Right lobe of liver (tissue), 6 donors: ENCODE measurements around the gene LCE5A. TPM values are rescaled to one million over a fixed set of nuclear protein-coding genes. Genes with fewer than 3 reads are reported as not detected.

Experiments used
- ATAC-seq, 4 donors: fragments of 200-7000 bp; cut with Tn5 transposase; one replicate each; pipeline ENCODE4 v1.9.1; 2020; ENCODE audit warnings: mild to moderate bottlenecking in 4 of 4, moderate library complexity in 4 of 4
- DNase-seq, 3 donors: peaks; one replicate each; pipeline ENCODE4 v3.0.0-alpha.2; 2020
- H3K27ac ChIP-seq, 3 donors: fragments of 200-600 bp; one replicate each; pipeline ENCODE4 v1.8.0; 2022
- H3K27me3 ChIP-seq, 2 donors: fragments of 200-600 bp; one replicate each; pipeline ENCODE4 v1.8.0; 2022
- H3K36me3 ChIP-seq, 4 donors: fragments of 200-600 bp; sonication (generic) in 1 of 4; one replicate each; pipeline versions ENCODE4 v1.5.1 to v1.8.0; 2017 to 2022; ENCODE audit warnings: control low read depth in 1 of 4
- H3K4me1 ChIP-seq, 4 donors: fragments of 200-600 bp; sonication (generic) in 1 of 4; one replicate each; pipeline versions ENCODE4 v1.5.1 to v1.8.0; 2017 to 2022; ENCODE audit warnings: control low read depth in 1 of 4
- H3K4me3 ChIP-seq, 3 donors: fragments of 200-600 bp; one replicate each; pipeline ENCODE4 v1.8.0; 2022
- H3K9me3 ChIP-seq, 4 donors: fragments of 200-600 bp; sonication (generic) in 1 of 4; one replicate each; pipeline versions ENCODE4 v1.5.1 to v1.8.0; 2017 to 2022; ENCODE audit warnings: control low read depth in 1 of 4
- POLR2A ChIP-seq: fragments of 450-650 bp; IDR thresholded peaks from one replicate; pipeline ENCODE4 v1.6.1; 2017; ENCODE audit warnings: antibody characterized with exemption, mild to moderate bottlenecking
- WGBS: methylation state at CpG from one replicate; pipeline ENCODE4 v1.1.6; 2018; ENCODE audit warnings: low coverage, low lambda C conversion rate; ENCODE audit not compliant: insufficient coverage; ENCODE audit errors: missing lambda C conversion rate; 5-methylcytosine and 5-hydroxymethylcytosine counted together
- intact Hi-C, 2 donors: fragments of 100-400 bp; cut with DNase I; formaldehyde crosslinking; loops; one replicate each; pipeline versions ENCODE4 v1.11.2 to v1.14.1; 2022
- long read RNA-seq: library from polyadenylated mRNA; unstranded; transcript quantifications from one replicate; pipeline ENCODE4 v2.0.0, GENCODE V29; 2019
- total RNA-seq, 6 experiments: library from RNA; depleted of rRNA in 2 of 6; stranded (reverse); fragments of >200 nt in 2 of 6; fragmentation: NEBNext Ultra II Directional in 3 of 6; extraction: Animal tissue kit (Norgen Biotek cat#: 25700) in 3 of 6; gene quantifications; one replicate each; pipeline versions ENCODE4 v1.1.0 to v1.2.4, GENCODE V29; 2016 to 2023
- TF ChIP-seq, protein P1 (sequence below), 4 donors: fragments of 200-600 bp in 3 of 4; fragments of 450-650 bp in 1 of 4; IDR thresholded peaks; one replicate each; pipeline versions ENCODE4 v1.5.1 to v1.8.0; 2016 to 2022; ENCODE audit warnings: antibody characterized with exemption in 4 of 4, mild to moderate bottlenecking in 2 of 4
- donor health status: DM: no; HTN: yes; CAD: no.
- donor health status: DM: no; HTN: no; CAD: no.
- donor health status: DM: no; HTN: no; CAD: no.
- donor health status: DM: no; HTN: yes; CAD: no.
- donor health status: DM: no; HTN: yes; CAD: no.

Gene LCE5A, protein sequence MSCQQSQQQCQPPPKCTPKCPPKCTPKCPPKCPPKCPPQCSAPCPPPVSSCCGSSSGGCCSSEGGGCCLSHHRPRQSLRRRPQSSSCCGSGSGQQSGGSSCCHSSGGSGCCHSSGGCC
- not detected for total RNA-seq
- long read RNA-seq = 0 reads

DNA sequence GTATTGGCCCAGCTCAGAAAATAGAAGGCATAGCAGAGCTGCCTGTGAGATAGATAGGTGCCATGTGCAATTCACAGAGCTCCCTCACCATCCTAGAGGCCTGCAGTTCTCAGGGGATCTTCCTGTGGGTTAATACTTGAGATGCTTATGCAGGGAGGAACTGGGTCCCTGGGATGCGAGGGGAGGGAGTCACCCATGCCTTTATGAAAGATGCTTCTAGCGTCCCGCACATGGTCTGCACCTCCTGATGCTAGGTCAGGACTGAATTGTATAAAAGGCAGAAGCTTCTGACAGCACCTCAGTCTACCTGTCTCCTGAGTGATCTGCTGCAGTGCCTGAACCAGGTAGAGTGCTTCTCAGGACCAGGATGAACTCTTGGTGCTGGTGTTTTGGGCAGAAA is at the start of gene LCE5A:
Gene LCE5A (plus strand): TSS at position 301 of the 400 bp plus-strand sequence. CDS start 732 bp downstream, outside the sequence.
- intact Hi-C loops = no loop called here

DNA sequence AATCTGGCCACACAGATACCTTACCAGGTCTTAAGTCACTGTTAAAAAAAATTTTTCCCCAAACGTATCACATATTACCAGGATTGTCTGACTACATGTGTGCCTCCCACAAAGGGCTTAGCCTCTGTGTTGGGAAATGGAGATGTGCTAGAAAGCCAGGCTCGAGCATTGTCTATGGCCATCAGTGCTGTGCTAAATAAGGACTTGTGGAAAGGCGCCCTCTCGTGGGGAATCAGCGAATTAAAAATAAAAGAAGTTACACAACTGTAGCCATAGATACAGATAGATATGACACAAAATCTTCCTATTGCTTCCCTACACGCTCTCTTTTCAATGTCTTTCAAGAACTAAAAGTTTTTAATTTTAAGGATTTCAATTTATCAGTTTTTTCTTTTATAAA is 49.1 kb upstream of the LCE5A start:
- 5% methylated on average over 6 of the region's 6 CpGs for WGBS
- H3K4me3 ChIP-seq = no peak overlapping the region
- ATAC-seq (peak; percentile 77 to 83 (median 80)), DNase-seq (peak in 1 of 3 donors; percentile 64)
- H3K27ac ChIP-seq = no peak overlapping the region
- no peaks in the 10 kb centered on the region for H3K36me3 ChIP-seq
- H3K27me3 ChIP-seq = no peaks in the 10 kb centered on the region
- intact Hi-C loops = no loop called here
- no peaks in the 10 kb centered on the region for H3K4me1 ChIP-seq
- H3K9me3 ChIP-seq = no peaks in the 10 kb centered on the region
- no peak for TF ChIP-seq POLR2A
- TF ChIP-seq, protein P1, sequence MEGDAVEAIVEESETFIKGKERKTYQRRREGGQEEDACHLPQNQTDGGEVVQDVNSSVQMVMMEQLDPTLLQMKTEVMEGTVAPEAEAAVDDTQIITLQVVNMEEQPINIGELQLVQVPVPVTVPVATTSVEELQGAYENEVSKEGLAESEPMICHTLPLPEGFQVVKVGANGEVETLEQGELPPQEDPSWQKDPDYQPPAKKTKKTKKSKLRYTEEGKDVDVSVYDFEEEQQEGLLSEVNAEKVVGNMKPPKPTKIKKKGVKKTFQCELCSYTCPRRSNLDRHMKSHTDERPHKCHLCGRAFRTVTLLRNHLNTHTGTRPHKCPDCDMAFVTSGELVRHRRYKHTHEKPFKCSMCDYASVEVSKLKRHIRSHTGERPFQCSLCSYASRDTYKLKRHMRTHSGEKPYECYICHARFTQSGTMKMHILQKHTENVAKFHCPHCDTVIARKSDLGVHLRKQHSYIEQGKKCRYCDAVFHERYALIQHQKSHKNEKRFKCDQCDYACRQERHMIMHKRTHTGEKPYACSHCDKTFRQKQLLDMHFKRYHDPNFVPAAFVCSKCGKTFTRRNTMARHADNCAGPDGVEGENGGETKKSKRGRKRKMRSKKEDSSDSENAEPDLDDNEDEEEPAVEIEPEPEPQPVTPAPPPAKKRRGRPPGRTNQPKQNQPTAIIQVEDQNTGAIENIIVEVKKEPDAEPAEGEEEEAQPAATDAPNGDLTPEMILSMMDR (IDR thresholded peaks at IDR 0.05) = peak; percentile 61 to 69 (median 66)

More for the DNA sequence above, at the start of gene LCE5A:
- no peak within 1 kb of the TSS for H3K4me3 ChIP-seq
- no peaks in the 10 kb centered on the region for H3K9me3 ChIP-seq
- peaks cover 0 to 10% of the 10 kb centered on the region in 2 donors for H3K27me3 ChIP-seq
- 93% methylated on average over 3 of the region's 3 CpGs for WGBS
- H3K27ac ChIP-seq = no peak within 1 kb of the TSS
- DNase-seq = no peak
- TF ChIP-seq POLR2A = no peak
- TF ChIP-seq, protein P1 (IDR thresholded peaks at IDR 0.05) = no peak
- peaks cover 0 to 5% (median 0%) of the 10 kb centered on the region in 4 donors for H3K4me1 ChIP-seq
- no peak for ATAC-seq
- H3K36me3 ChIP-seq = no peaks in the 10 kb centered on the region

DNA sequence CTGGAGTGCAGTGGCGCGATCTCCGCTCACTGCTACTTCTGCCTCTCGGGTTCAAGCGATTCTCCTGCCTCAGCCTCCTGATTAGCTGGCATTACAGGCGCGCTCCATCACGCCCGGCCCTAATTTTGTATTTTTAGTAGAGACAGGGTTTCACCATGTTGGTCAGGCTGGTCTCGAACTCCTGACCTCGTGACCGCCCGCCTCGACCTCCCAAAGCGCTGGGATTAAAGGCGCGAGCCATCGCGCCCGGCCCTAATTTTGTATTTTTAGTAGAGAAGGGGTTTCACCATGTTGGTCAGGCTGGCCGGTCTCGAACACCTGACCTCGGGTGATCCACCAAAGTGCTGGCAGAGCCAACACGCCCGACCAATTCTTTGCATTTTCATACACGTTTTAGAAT is 48.0 kb upstream of the LCE5A start:
- TF ChIP-seq POLR2A = no peak
- TF ChIP-seq, protein P1 (IDR thresholded peaks at IDR 0.05) = no peak
- no peaks in the 10 kb centered on the region for H3K36me3 ChIP-seq
- H3K27me3 ChIP-seq = no peaks in the 10 kb centered on the region
- intact Hi-C loops = no loop called here
- H3K4me3 ChIP-seq = no peak overlapping the region
- WGBS = 90% methylated on average over 19 of the region's 26 CpGs
- no peaks in the 10 kb centered on the region for H3K4me1 ChIP-seq
- no peak overlapping the region for H3K27ac ChIP-seq
- H3K9me3 ChIP-seq = no peaks in the 10 kb centered on the region
- no peak for ATAC-seq
- DNase-seq = no peak

DNA sequence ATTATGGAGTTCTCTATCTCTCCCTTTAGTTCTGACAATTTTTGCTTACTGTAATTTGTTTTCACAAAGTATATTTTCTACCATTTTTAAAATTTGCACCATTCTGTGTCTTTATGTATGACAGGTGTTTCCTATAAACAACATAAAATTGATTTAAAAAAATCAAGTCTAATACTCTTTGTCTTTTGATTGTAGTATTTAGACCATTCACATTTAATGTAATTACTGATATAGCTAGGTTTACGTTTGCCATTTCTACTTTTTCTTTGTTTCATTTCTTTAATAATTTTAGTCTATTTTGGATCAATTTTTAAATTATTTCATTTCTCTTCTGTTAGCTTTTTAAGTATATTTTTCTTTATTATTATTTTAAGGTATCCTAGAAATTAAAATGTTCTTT is 44.4 kb upstream of the LCE5A start:
- TF ChIP-seq POLR2A = no peak
- TF ChIP-seq, protein P1 (IDR thresholded peaks at IDR 0.05) = no peak
- Histone ChIP-seq H3K36me3 (no peaks in the 10 kb centered on the region), H3K9me3 (no peaks in the 10 kb centered on the region), H3K27ac (no peak overlapping the region), H3K4me1 (no peaks in the 10 kb centered on the region), H3K4me3 (no peak overlapping the region), H3K27me3 (no peaks in the 10 kb centered on the region)
- 47% methylated on average over 1 of the region's 1 CpG for WGBS
- no peak for DNase-seq
- ATAC-seq = no peak
- intact Hi-C loops = no loop called here
